ENCODE measurements around the gene TPTE2.
"Not testable (repeated sequence)": the region's sequence is repeated elsewhere in the genome, so short reads cannot be mapped to it uniquely, and the experiment has no call there.

TPTE2 gene

DNA sequence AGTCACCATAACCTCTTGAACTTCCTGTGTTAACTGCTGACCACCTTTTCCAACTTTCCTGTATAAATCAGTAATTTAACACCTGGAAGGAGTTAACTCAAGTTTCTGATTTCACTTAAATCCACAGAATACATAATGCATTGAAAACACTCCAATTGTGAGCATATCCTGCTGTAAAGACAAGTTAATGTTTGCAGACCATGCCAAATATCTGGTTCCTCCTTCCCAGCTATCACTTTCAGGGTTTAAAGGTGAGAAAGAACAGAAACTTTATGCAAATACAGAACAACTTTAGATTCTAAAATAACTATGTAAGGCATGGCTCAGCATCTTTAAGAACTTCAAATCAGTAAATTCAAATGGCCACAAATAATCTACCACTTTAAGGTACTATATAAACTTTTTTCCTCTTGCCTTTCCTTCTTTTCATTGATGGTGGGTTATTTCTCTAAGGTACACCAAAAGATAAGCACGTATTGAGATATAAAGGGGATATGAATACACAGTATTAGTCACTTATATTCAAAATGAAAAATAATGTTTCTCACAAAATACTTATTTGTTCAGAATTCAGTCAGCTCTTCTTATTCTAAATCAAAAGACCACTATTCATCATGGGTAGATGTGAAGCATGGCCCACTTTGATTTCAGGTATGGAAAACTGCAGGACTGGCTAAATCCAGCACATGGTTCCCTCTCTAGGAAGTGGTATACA is 6.6 kb upstream of the TPTE2 start:
- DNase-seq (ENCODE audit: low read depth) = no peak

DNA sequence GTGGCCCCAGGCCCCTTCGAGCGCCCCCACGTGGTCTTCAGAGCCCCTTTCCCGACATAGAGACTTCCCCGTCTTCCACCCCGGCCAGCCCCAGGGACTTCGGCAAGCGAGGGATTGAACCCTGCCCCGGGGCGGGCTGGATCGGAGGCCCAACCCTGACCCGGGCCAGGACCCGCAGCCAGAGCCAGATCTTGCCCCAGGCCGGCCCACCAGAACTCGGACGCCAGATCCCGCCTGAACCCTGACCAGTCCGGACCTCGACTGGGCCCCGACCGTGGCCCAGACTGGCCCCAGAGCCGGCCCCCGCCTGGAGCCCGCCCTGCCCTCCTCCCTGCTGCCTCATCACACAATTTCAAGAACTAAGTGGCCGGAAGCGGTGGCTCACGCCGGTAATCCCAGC is 253 bp upstream of the TPTE2 start:
- no peak for DNase-seq (ENCODE audit: low read depth)

DNA sequence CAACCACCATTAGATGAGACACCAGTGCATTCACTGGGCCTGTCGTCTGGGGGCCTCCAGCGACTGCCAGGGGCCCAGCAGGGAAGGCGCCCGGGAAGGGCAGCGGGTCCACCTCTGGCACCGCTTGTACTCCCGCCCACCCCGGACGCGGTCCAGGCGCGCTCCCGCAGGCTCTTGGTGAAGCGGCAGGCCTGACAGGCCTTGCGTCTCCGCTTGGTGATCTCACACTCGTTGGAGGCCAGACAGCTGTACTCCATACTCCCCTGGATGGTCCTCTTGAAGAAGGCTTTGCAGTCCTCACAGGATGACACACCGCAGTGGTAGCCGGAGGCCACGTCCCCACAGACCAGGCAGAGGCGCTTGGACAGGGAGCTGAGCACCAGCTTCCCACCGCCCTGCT is 660 bp downstream of the TPTE2 start:
- DNase-seq (ENCODE audit: low read depth) = not testable (repeated sequence)

DNA sequence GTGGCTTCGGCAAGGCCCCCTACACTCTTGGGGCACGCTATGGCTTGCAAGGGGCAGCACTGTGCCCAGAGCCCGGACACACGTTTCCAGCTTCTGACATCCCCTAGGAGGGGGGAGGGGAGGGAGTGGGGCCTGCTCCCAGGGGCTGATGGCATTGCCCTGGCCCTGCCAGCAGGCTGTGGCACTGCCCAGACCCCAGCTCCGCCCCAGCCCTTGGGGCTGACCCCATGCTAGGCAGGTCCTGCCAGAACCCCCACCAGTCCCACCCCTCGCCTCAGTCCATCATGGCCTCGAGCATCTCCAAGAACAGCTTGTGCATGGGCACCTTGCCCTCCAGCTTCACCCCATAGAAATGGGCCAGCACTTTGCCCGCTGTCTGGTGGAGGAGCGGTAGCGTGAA is 1.6 kb downstream of the TPTE2 start:
- not testable (repeated sequence) for DNase-seq (ENCODE audit: low read depth)

DNA sequence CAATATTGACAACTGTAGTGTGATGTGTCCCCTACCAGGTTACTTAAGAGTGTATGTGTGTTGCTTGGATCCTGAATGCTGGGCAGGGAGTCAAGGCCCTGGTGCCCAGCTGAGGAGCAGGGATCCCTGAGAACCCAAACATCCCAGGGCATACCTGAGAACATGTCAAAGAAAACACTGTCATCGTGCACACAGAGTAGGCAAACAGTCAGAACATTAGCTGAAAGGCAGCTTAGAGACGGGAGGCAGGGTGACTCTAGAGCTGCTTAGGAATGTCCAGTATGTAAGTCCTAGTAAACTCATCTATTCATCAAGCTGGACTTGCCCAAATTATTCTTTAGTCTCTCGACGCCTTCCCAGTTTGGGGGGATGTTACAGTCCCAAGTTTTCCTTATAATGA is 4.0 kb downstream of the TPTE2 start:
- not testable (repeated sequence) for DNase-seq (ENCODE audit: low read depth)

DNA sequence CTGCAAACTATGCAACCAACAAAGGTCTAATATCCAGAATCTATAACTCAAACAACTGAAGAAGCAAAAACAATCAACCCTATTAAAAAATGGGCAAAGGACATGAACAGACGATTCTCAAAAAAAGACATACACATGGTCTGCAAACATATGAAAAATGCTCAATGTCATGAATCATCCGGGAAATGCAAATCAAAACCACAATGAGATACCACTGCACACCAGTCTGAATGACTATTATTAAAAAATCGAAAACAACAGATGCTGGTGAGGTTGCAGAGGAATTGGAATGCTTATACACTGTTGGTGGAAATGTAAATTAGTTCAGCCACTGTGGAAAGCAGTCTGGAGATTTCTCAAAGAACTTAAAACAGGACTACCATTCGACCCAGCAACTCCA is 12.1 kb downstream of the TPTE2 start:
- not testable (repeated sequence) for DNase-seq (ENCODE audit: low read depth)

DNA sequence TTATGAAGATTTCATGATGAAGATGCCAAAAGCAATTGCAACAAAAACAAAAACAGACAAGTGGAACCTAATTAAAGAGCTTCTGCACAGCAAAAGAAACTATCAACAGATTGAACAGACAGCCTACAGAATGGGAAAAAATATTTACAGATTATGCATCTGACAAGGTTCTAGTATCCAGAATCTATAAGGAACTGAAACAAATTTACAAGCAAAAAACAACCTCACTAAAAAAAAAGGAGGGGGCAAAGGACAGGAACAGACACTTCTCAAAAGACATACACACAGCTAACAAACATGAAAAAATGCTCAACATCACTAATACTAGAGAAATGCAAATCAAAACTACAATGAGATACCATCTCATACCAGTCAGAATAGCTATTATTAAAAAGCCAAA is 35.7 kb downstream of the TPTE2 start:
- not testable (repeated sequence) for DNase-seq (ENCODE audit: low read depth)

DNA sequence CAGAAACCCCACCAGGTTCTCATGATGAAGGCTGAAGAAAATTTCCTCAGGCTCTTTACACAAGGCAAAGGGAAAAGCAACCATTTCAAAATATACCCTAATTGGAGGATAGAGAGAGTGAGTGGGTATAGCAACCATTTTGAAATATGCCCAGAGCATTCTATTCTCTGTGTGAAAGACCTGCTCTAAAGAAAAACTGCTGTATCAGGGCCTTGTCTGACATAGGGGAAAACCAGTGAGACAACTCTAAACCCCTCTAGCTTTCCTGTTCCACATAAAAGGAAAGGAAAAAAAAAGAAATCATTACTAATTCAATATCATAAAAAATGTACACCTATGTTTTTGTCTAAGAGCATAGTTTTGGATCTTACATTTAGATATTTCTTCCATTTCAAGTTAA is 42.3 kb downstream of the TPTE2 start:
- DNase-seq (ENCODE audit: low read depth) = no peak

DNA sequence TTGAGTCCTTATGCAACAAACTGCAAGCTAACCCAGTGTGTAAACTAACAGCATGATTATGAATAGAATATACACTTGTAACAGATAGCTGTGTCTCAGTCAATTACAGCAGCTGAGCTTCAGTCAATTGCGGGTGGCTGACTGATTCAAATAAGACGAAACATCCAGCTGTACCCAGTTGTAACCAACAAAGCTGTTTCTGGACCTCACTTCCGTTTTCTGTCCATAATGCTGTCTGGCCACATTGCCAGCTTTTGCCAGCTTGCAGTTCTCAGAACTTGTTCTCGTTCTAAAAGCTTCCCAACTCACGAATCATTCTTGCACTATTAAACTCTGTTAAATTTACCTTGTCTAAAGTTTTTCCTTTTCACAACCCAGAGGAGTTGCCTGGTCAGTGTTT is 53.7 kb downstream of the TPTE2 start:
- DNase-seq (ENCODE audit: low read depth) = not testable (repeated sequence)

DNA sequence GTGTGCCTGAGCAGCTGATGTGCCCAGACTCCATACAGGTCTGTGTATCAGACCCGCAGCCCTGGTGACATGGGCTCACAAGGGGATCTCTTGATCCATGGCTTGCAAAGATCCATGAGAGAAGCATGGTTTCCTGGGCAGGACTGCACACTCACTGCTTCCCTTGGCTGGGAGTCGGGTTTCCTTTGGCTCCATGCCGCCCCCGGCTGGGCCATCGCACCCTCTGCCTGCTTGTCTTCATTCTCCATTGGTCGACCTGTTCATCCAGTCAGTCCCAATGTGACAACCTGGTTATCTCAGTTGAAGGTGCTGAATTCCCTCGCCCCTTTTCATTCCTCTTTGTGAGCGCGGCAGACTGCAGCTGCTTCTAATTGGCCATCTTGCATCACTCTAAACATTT is 101.2 kb downstream of the TPTE2 start:
- DNase-seq (ENCODE audit: low read depth) = not testable (repeated sequence)

DNA sequence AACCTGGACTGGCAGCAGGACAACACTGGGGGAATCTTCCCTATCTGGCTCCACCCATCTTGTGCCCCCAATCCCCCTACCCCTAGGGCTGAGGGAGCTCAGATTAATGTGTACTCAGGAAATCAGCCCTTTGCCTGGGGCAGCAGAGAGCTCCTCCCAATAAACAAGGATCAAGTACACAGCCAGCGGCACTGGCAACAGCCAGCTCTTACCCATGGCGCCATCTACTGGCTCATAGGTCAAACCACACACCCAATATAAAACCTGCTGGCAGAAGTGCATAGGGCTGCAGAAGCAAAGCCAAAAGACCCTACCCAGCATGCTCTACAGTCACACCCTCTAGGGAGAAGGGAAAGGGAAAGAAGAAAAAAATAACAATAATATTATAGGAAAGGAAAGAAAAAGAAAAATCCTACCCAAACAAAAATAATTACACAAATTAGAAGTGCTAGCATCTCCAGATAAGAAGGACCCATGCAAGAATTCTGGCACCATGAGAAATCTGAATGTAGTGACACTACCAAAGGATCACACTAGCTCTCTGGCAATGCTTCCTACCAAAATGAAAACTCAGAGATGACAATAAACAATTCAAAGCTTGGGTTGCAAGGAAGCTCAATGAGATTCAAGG is 122.2 kb downstream of the TPTE2 start:
- DNase-seq (ENCODE audit: low read depth) = not testable (repeated sequence)

DNA sequence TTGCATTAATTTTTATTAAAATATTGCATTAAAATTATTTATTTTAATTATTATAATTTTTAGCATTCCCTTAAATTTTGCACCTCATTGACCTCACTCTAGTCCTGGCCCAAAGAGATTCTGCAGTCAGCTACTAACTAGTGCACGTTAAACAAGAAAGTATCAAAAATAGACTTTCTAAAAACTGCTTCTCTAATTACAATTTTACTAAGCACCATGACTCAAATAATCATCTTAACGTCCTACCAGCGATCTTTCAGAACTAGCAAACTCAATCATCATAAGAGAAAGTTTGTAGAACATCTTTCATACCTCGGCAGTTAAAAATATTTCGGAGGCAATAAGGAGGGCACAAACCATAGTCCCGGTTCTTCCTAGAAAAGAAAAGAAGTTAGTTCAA is 123.6 kb downstream of the TPTE2 start:
- DNase-seq (ENCODE audit: low read depth) = not testable (repeated sequence)

DNA sequence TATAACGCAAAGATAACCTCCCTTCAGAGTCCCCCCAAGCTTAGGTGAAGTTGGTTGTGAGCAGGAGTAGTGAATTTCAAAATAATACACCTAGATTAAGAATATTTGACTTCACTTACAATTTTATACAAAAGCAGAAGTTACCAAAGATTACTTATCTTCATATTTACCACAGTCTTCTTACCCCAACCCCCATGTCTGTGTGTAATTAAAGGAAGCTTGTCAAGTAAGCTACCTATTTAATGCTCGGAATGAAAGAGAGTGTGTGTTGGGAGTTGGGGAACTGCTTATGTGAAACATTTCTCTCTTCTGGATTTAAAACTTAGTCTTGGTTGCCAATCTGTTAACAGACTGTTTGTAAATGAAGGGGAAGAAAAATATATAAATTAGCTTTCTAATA is 139.1 kb downstream of the TPTE2 start:
- DNase-seq (ENCODE audit: low read depth) = not testable (repeated sequence)

DNA sequence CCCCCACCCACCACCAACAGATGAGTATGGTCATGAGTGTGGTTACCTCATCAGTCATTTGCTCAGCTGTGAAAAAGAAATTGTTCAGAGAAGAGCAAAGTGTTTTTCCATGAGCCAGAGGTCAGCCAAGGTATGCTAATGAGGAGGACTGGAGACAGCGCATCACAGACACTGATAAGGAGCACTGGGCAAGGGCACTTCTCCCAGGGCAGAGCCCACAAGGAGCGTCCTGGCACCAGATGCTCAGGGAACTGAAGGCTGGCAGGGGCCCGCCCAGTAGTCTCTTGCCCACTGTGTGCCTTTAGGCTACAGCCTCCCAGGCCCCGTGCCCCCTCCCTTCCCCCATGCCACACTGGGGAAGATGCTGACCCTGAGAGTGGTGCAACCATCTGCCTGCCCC is 148.8 kb downstream of the TPTE2 start:
- DNase-seq (ENCODE audit: low read depth) = not testable (repeated sequence)

DNA sequence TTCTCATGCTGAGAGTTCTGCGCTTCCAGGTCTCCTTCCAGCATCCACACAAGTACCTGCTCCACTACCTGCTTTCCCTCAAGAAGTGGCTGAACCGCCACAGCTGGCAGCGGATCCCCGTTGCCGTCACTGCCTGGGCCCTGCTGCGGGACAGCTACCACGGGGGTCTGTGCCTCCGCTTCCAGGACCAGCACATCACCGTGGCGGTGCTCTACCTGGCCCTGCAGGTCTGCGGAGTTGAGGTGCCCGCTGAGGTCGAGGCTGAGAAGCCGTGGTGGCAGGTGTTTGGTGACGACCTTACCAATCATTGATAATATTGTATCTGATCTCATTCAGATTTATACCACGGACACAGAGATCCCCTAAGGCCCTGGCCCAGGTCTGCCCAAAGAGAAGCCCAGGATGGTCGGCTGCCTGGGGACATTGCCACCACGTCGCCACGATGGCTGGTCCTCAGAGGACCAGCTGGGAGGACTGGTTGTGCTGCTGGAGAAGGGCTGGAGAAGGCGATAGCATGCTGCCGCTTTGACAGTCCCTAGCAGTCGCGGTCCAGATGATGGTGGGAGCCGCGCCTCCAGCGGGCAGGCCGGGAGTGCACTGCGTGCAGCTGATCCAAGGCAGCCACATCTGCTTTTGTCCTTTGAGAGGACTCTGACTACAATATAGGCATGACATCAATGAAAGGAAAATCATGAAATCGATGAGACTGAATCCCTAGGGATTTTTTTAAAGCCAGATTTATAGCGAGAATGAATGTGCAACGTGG is 178.4 kb downstream of the TPTE2 start:
- not testable (repeated sequence) for DNase-seq (ENCODE audit: low read depth)

DNA sequence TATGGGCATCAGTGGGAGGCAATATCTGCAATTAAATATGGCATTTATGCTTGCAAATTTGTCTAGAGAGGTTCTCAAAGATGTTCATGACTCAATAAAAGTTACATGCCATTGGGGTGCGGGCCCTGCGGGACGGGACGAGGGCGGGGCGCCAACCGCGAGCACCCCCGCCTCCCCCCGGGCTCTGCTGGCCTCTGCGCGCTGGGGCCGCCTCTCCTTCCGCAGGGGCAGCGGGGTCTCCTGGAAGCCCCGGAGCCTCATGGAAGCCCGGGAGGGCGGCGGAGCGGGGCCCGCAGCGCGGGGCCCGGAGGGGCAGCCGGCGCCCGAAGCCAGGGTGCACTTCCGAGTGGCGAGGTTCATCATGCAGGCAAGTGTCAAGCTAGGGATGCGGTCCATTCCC is 179.2 kb downstream of the TPTE2 start:
- no peak for DNase-seq (ENCODE audit: low read depth)
